WERI-Rb-1 (cell line): ENCODE results near the gene ATP10A.

Source experiments
- DNase-seq: peaks from one replicate; pipeline ENCODE4 v3.0.0-alpha.2; 2020
- H3K27ac ChIP-seq: fragments of 250-450 bp; sonication (Bioruptor Pico); 2 replicates; pipeline ENCODE4 v1.5.1; 2020; ENCODE audit warnings: mild to moderate bottlenecking, moderate library complexity
- H3K27me3 ChIP-seq: fragments of 250-450 bp; sonication (Bioruptor Pico); 2 replicates; pipeline ENCODE4 v1.5.1; 2021; ENCODE audit warnings: mild to moderate bottlenecking, low read depth, moderate library complexity; ENCODE audit not compliant: insufficient read depth, severe bottlenecking
- H3K36me3 ChIP-seq: fragments of 250-450 bp; sonication (Bioruptor Pico); 2 replicates; pipeline ENCODE4 v1.5.1; 2020; ENCODE audit warnings: mild to moderate bottlenecking, moderate library complexity
- H3K4me3 ChIP-seq: 2 replicates; pipeline ENCODE4 v1.5.1; 2011; ENCODE audit warnings: low read depth, mild to moderate bottlenecking, control low read depth, low read length
- H3K9me3 ChIP-seq: fragments of 250-450 bp; sonication (Bioruptor Pico); 2 replicates; pipeline ENCODE4 v1.5.1; 2021; ENCODE audit warnings: mild to moderate bottlenecking, moderate library complexity; ENCODE audit not compliant: severe bottlenecking
- TF ChIP-seq, protein P1 (sequence below): IDR thresholded peaks from 2 replicates; pipeline ENCODE4 v1.5.1; 2011; ENCODE audit warnings: low read depth, mild to moderate bottlenecking, control low read depth, inconsistent platforms, low read length

ATP10A gene

DNA sequence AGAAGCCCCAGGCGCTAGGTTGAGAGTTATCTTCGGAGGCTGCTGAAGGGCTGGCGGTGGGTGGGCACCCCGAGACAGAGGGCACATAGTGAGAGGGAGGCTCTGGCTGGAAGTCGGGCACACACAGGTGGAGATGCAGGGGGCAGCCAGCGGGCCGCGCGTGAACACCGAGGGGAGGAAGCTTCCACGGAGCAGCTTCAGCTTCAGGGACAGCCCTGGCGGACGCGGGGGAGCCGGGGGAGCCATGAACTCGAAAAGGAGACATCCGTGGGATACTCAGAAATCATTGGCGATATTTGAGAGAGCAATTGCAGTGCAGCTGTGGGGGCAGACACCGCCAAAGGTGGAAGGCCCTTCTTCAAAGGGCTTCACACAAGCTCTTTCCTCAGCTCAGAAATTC is 204.6 kb downstream of the ATP10A start:
- H3K9me3 ChIP-seq: no peaks in the 10 kb centered on the region
- no peaks in the 10 kb centered on the region for H3K27me3 ChIP-seq
- no peak for DNase-seq
- no peak overlapping the region for H3K4me3 ChIP-seq
- TF ChIP-seq, protein P1, sequence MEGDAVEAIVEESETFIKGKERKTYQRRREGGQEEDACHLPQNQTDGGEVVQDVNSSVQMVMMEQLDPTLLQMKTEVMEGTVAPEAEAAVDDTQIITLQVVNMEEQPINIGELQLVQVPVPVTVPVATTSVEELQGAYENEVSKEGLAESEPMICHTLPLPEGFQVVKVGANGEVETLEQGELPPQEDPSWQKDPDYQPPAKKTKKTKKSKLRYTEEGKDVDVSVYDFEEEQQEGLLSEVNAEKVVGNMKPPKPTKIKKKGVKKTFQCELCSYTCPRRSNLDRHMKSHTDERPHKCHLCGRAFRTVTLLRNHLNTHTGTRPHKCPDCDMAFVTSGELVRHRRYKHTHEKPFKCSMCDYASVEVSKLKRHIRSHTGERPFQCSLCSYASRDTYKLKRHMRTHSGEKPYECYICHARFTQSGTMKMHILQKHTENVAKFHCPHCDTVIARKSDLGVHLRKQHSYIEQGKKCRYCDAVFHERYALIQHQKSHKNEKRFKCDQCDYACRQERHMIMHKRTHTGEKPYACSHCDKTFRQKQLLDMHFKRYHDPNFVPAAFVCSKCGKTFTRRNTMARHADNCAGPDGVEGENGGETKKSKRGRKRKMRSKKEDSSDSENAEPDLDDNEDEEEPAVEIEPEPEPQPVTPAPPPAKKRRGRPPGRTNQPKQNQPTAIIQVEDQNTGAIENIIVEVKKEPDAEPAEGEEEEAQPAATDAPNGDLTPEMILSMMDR: no peak
- H3K27ac ChIP-seq: no peak overlapping the region
- no peaks in the 10 kb centered on the region for H3K36me3 ChIP-seq

DNA sequence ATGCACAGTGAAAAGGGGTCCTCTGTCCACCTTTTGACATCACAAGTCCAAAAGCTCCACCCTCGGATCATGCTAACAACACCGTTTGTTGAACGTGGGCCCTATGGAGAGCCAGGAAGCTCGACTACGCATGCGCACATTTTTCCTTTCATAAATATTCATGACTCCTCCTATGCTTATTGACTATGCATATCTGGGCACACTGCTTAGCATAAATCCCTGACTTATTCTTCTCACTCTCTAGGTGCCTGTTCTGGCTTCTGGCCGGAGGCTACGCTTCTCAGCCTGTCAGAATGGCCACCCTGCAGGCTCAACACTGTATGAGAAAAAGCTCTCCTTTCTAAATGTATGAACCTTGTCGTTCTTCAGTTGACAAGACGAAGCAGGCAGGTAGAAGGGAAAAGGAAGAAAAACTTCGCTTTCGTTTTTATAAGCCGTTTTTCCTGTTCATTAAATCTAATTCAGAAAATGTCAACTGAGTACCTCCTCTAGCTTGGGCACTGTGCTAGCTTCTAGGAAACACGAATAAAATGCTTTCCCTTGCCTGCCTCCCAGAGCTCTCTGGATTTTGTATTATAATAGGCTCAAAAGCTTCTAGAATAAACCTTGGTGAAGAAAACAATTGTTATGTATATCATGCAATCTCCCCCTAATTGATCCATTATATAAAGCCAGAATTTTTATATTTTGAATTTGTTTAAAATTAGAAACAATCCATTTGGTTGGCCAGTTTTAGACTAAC is 207.7 kb downstream of the ATP10A start:
- H3K4me3 ChIP-seq: no peak overlapping the region
- no peaks in the 10 kb centered on the region for H3K36me3 ChIP-seq
- DNase-seq: no peak
- no peak overlapping the region for H3K27ac ChIP-seq
- TF ChIP-seq, protein P1: no peak
- H3K9me3 ChIP-seq: no peaks in the 10 kb centered on the region
- H3K27me3 ChIP-seq: no peaks in the 10 kb centered on the region

DNA sequence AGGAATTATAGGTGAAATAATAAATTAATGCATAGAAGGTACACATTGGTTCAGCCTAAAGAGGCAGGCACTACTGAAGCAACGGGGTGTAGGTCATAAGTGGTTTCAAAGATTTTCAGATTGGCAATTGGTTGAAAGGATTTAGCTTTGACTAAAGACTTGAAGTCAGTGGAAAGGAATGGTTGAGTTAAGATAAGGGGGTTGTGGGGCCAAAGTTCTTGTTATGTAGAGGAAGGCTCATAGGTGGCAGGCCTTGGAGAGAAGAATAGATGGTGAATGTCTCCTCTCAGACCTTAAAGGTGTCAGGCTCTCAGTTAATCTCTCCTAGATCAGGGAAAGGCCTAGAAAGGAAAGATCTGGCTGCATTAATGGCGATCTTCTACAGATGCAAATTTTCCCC is 209.8 kb downstream of the ATP10A start:
- Histone ChIP-seq H3K27ac (no peak overlapping the region), H3K36me3 (no peaks in the 10 kb centered on the region), H3K4me3 (no peak overlapping the region), H3K27me3 (no peaks in the 10 kb centered on the region), H3K9me3 (no peaks in the 10 kb centered on the region)
- no peak for DNase-seq
- TF ChIP-seq, protein P1: no peak

DNA sequence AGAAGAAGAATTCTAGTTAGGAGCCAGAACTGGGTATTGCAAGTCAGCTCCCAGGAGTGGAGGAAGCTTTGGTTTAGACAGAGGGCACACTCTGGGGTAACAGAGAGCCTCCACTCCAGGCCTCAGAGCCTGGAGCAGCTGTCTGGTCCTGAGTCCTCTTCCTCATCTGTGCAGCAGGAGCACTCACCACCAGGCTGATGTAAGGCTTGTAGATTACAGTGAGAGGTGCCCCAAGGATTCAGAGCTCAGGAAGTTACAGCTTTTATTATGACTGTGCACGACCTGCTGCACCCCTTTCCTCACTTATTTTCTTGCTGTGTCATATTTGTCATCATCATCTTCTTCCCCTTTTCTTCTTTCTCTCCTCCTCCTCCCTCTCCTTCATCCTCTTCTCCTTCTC is 210.4 kb downstream of the ATP10A start:
- DNase-seq: no peak
- H3K27me3 ChIP-seq: no peaks in the 10 kb centered on the region
- no peak overlapping the region for H3K27ac ChIP-seq
- H3K36me3 ChIP-seq: no peaks in the 10 kb centered on the region
- no peak overlapping the region for H3K4me3 ChIP-seq
- TF ChIP-seq, protein P1: no peak
- no peaks in the 10 kb centered on the region for H3K9me3 ChIP-seq

DNA sequence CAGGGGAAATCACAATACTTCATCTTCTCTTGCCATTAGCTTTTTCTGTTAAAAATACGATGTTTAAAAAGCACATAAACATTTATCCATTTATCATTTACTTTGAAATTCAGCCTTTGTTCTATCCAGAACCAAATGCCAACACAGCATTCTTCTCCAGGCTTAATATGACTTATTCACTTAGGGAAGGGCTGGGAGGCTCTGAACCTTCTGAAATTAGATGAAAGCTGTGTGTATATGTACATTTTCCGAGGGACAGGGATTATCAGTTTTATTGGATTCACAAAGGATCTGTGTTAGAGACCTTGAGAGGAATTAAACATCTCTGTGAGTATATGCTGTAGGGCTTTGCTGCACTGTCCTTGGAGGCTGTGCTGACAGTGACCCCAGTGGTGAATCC is 213.7 kb downstream of the ATP10A start:
- H3K4me3 ChIP-seq: no peak overlapping the region
- no peaks in the 10 kb centered on the region for H3K9me3 ChIP-seq
- no peak for DNase-seq
- no peaks in the 10 kb centered on the region for H3K36me3 ChIP-seq
- H3K27ac ChIP-seq: no peak overlapping the region
- TF ChIP-seq, protein P1: no peak
- no peaks in the 10 kb centered on the region for H3K27me3 ChIP-seq

DNA sequence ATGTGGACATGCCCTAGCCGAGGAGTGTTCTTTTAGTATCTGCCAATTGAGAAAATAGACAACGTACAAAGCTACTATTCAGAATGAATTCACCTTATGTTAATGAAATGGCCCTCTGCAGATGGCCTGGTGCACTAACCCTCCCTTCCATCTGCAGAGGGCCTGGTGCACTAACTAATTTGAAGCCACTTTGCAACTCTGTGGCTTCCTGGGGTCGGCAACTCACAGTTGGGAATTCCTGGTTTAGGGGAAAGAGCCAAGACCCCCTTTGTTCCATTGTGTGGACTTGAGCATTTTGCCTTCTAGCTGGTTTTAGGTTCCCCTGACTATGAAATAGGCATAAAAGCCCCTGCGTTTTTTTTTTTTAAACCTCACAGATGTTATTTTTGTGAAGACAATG is 220.0 kb downstream of the ATP10A start:
- H3K36me3 ChIP-seq: no peaks in the 10 kb centered on the region
- H3K9me3 ChIP-seq: peaks cover 4% of the 10 kb centered on the region
- no peak overlapping the region for H3K27ac ChIP-seq
- H3K4me3 ChIP-seq: no peak overlapping the region
- DNase-seq: no peak
- TF ChIP-seq, protein P1: no peak
- no peaks in the 10 kb centered on the region for H3K27me3 ChIP-seq
